Trophoblast cell (in vitro differentiated cells and primary cell): ENCODE measurements around the gene NFIX.
"Not testable (repeated sequence)": the region's sequence is repeated elsewhere in the genome, so short reads cannot be mapped to it uniquely, and the experiment has no call there.

Experiments used
- DNase-seq, 2 donors: peaks; one replicate each; pipeline ENCODE4 v3.0.0-alpha.2; 2016
- H2AFZ ChIP-seq: 2 replicates; pipeline ENCODE4 v1.6.1; 2013; ENCODE audit warnings: low read length, moderate library complexity, mild to moderate bottlenecking; ENCODE audit not compliant: insufficient read depth, poor library complexity
- H2AK5ac ChIP-seq: 2 replicates; pipeline ENCODE4 v1.6.1; 2013; ENCODE audit warnings: mild to moderate bottlenecking, low read length
- H2BK120ac ChIP-seq: 2 replicates; pipeline ENCODE4 v1.6.1; 2013; ENCODE audit warnings: low read length, mild to moderate bottlenecking, moderate library complexity; ENCODE audit not compliant: insufficient read depth, poor library complexity
- H2BK12ac ChIP-seq: 2 replicates; pipeline ENCODE4 v1.6.1; 2013; ENCODE audit warnings: mild to moderate bottlenecking, low read length, moderate library complexity
- H2BK5ac ChIP-seq: 2 replicates; pipeline ENCODE4 v1.6.1; 2013; ENCODE audit warnings: low read length, low read depth, moderate library complexity, mild to moderate bottlenecking; ENCODE audit not compliant: poor library complexity
- H3K14ac ChIP-seq: 2 replicates; pipeline ENCODE4 v1.6.1; 2013; ENCODE audit warnings: mild to moderate bottlenecking, low read length
- H3K18ac ChIP-seq: 2 replicates; pipeline ENCODE4 v1.6.1; 2013; ENCODE audit warnings: mild to moderate bottlenecking, low read length
- H3K23ac ChIP-seq: 2 replicates; pipeline ENCODE4 v1.6.1; 2013; ENCODE audit warnings: low read length
- H3K27ac ChIP-seq: 2 replicates; pipeline ENCODE4 v1.5.1; 2013; ENCODE audit warnings: low read depth, mild to moderate bottlenecking, inconsistent platforms, low read length, moderate library complexity
- H3K27me3 ChIP-seq: 2 replicates; pipeline ENCODE4 v1.6.1; 2013; ENCODE audit warnings: inconsistent platforms, mild to moderate bottlenecking, low read length, moderate library complexity; ENCODE audit not compliant: insufficient read depth
- H3K36me3 ChIP-seq, 2 experiments: 1 replicate in 1 of 2; 2 replicates in 1 of 2; pipeline ENCODE4 v1.6.1; 2013; ENCODE audit warnings: low read length in 2 of 2, mild to moderate bottlenecking in 2 of 2, moderate library complexity in 1 of 2; ENCODE audit not compliant: insufficient read depth in 2 of 2, control insufficient read depth in 1 of 2
- H3K4ac ChIP-seq: 2 replicates; pipeline ENCODE4 v1.6.1; 2013; ENCODE audit warnings: low read depth, mild to moderate bottlenecking, low read length, moderate library complexity
- H3K4me1 ChIP-seq, 2 experiments: 1 replicate in 1 of 2; 2 replicates in 1 of 2; pipeline ENCODE4 v1.6.1; 2013; ENCODE audit warnings: low read length in 2 of 2, mild to moderate bottlenecking in 2 of 2, moderate library complexity in 1 of 2; ENCODE audit not compliant: insufficient read depth in 2 of 2, control insufficient read depth in 1 of 2
- H3K4me2 ChIP-seq: 2 replicates; pipeline ENCODE4 v1.6.1; 2013; ENCODE audit warnings: inconsistent platforms, mild to moderate bottlenecking, low read length, moderate library complexity
- H3K4me3 ChIP-seq: 2 replicates; pipeline ENCODE4 v1.5.1; 2013; ENCODE audit warnings: mild to moderate bottlenecking, low read depth, low read length, inconsistent platforms
- H3K79me1 ChIP-seq: one replicate; pipeline ENCODE4 v1.6.1; 2013; ENCODE audit warnings: low read length
- H3K79me2 ChIP-seq: 2 replicates; pipeline ENCODE4 v1.6.1; 2013; ENCODE audit warnings: low read length, mild to moderate bottlenecking; ENCODE audit not compliant: control insufficient read depth, insufficient read depth, poor library complexity
- H3K9ac ChIP-seq: 2 replicates; pipeline ENCODE4 v1.6.1; 2013; ENCODE audit warnings: mild to moderate bottlenecking, low read length
- H3K9me3 ChIP-seq: 2 replicates; pipeline ENCODE4 v1.6.1; 2013; ENCODE audit warnings: low read depth, mild to moderate bottlenecking, control low read depth, inconsistent platforms, low read length; ENCODE audit not compliant: insufficient read depth
- H4K12ac ChIP-seq: 2 replicates; pipeline ENCODE4 v1.6.1; 2013; ENCODE audit warnings: low read depth, mild to moderate bottlenecking, low read length, moderate library complexity
- H4K8ac ChIP-seq: 2 replicates; pipeline ENCODE4 v1.6.1; 2013; ENCODE audit warnings: low read depth, mild to moderate bottlenecking, low read length, moderate library complexity
- H4K91ac ChIP-seq: one replicate; pipeline ENCODE4 v1.6.1; 2013; ENCODE audit warnings: low read depth, mild to moderate bottlenecking, low read length, moderate library complexity
- WGBS: extraction: QIAGEN DNeasy Blood & Tissue Kit; methylation state at CpG from one replicate; pipeline ENCODE4 v1.1.7; 2013; ENCODE audit warnings: missing lambda C conversion rate; ENCODE audit not compliant: insufficient read length, insufficient coverage; ENCODE audit errors: extremely low coverage; 5-methylcytosine and 5-hydroxymethylcytosine counted together

Gene NFIX

GRCh38 chr19:12956446-12957388 is 38.6 kb upstream of the NFIX start, which contains the start of gene GADD45GIP1:
Gene GADD45GIP1 (minus strand): TSS chr19:12957223. CDS start chr19:12957212, 11 bp downstream.
- Histone ChIP-seq H3K36me3 (peaks cover 26 to 30% of the 10 kb centered on the region in 2 experiments), H4K91ac (peak within 1 kb of the TSS; percentile 93), H3K18ac (peak within 1 kb of the TSS; percentile 43), H2BK120ac (peak within 1 kb of the TSS; percentile 1), H2AFZ (peak within 1 kb of the TSS; percentile 44), H3K27me3 (no peaks in the 10 kb centered on the region), H2BK5ac (peak within 1 kb of the TSS; percentile 91), H2BK12ac (no peak within 1 kb of the TSS), H2AK5ac (peak within 1 kb of the TSS; percentile 19), H3K9ac (peak within 1 kb of the TSS; percentile 96), H3K4me3 (peak within 1 kb of the TSS; percentile 97), H3K9me3 (peaks cover 2% of the 10 kb centered on the region), H3K23ac (no peak within 1 kb of the TSS), H3K79me2 (peaks cover 5% of the 10 kb centered on the region), H3K79me1 (peaks cover 6% of the 10 kb centered on the region), H3K4me1 (peaks cover 4 to 7% of the 10 kb centered on the region in 2 experiments), H3K14ac (peak within 1 kb of the TSS; percentile 61), H4K12ac (peak within 1 kb of the TSS; percentile 78), H4K8ac (peak within 1 kb of the TSS; percentile 77), H3K27ac (peak within 1 kb of the TSS; percentile 91), H3K4ac (peak within 1 kb of the TSS; percentile 96), H3K4me2 (peak within 1 kb of the TSS; percentile 90)
- DNase-seq: peak; percentile 65 to 83
- WGBS: no CpG with 5 or more reads among the region's 84 CpGs

DNA sequence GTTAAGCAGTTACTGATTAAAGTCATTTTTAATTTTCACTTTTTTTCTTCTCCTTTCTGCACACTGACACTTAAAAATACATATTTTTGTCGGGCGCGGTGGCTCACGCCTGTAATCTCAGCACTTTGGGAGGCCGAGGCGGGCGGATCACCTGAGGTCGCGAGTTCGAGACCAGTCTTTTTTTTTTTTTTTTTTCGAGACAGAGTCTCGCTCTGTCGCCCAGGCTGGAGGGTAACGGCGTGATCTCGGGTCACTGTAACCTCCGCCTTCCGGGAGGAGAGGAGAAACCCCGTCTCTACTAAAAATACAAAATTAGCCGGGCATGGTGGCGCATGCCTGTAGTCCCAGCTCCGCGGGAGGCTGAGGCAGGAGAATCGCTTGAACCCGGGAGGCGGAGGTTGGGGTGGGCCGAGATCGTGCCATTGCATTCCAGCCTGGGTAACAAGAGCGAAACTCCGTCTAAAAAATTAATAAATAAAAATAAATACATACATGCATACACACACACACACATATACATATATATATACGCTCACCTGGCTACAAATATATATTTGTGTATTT is 37.8 kb upstream of the NFIX start:
- Histone ChIP-seq H4K8ac (peak overlapping the region; percentile 77), H3K4me2 (peak overlapping the region; percentile 90), H4K12ac (peak overlapping the region; percentile 78), H3K36me3 (peaks cover 20 to 23% of the 10 kb centered on the region in 2 experiments), H2AFZ (peak overlapping the region; percentile 44), H4K91ac (peak overlapping the region; percentile 93)
- not testable (repeated sequence) for H3K4me1 ChIP-seq, H3K23ac ChIP-seq, H3K4ac ChIP-seq, H3K9ac ChIP-seq, H3K18ac ChIP-seq, H2BK5ac ChIP-seq, DNase-seq, H2AK5ac ChIP-seq, H3K4me3 ChIP-seq, H3K79me2 ChIP-seq, H3K9me3 ChIP-seq, H3K27me3 ChIP-seq, H3K14ac ChIP-seq, H2BK12ac ChIP-seq, H3K79me1 ChIP-seq, H2BK120ac ChIP-seq, H3K27ac ChIP-seq
- no CpG with 5 or more reads among the region's 31 CpGs for WGBS

DNA sequence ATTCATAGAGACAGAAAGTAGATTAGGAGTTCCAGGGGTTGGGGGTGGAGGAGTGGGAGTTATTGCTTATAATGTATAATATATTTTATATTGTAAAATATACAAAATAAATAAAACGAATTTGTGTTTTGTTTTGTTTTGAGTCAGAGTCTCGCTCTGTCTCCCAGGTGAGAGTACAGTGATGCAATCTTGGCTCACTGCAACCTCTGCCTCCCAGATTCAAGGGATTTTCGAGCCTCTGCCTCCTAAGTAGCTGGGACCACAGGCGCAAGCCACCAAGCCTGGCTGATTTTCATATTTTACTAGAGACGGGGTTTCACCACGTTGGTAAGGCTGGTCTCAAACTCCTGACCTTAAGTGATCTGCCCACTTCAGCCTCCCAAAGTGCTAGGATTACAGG is 35.8 kb upstream of the NFIX start:
- H3K23ac ChIP-seq: no peak overlapping the region
- H3K4me3 ChIP-seq: no peak overlapping the region
- H3K36me3 ChIP-seq: peaks cover under 1 to 4% of the 10 kb centered on the region in 2 experiments
- no peak overlapping the region for H2BK12ac ChIP-seq
- no peak for DNase-seq
- H3K9me3 ChIP-seq: peaks cover 2% of the 10 kb centered on the region
- H3K14ac ChIP-seq: no peak overlapping the region
- WGBS: no CpG with 5 or more reads among the region's 6 CpGs
- H3K4me1 ChIP-seq: peaks cover 4 to 7% of the 10 kb centered on the region in 2 experiments
- no peak overlapping the region for H2AFZ ChIP-seq
- no peaks in the 10 kb centered on the region for H3K27me3 ChIP-seq
- peaks cover 6% of the 10 kb centered on the region for H3K79me1 ChIP-seq
- no peak overlapping the region for H2BK120ac ChIP-seq
- no peak overlapping the region for H3K9ac ChIP-seq
- H4K91ac ChIP-seq: no peak overlapping the region
- no peak overlapping the region for H3K4me2 ChIP-seq
- H3K4ac ChIP-seq: no peak overlapping the region
- H2BK5ac ChIP-seq: no peak overlapping the region
- no peak overlapping the region for H4K8ac ChIP-seq
- no peak overlapping the region for H4K12ac ChIP-seq
- no peak overlapping the region for H3K18ac ChIP-seq
- H3K27ac ChIP-seq: no peak overlapping the region
- peaks cover 5% of the 10 kb centered on the region for H3K79me2 ChIP-seq
- H2AK5ac ChIP-seq: no peak overlapping the region

- H3K4ac ChIP-seq: no peak overlapping the region
- peak overlapping the region; percentile 99 for H2AFZ ChIP-seq
- H3K79me2 ChIP-seq: no peaks in the 10 kb centered on the region
- H3K27ac ChIP-seq: no peak overlapping the region
- H2BK5ac ChIP-seq: peak overlapping the region; percentile 44
- no peak overlapping the region for H3K9ac ChIP-seq
- peak overlapping the region; percentile 92 for H2BK12ac ChIP-seq
- H3K4me1 ChIP-seq: peaks cover 3 to 4% of the 10 kb centered on the region in 2 experiments
- peak overlapping the region; percentile 71 for H4K91ac ChIP-seq
- no peaks in the 10 kb centered on the region for H3K9me3 ChIP-seq
- peak overlapping the region; percentile 77 for H4K8ac ChIP-seq
- WGBS: no CpG with 5 or more reads among the region's 34 CpGs
- no peak overlapping the region for H2AK5ac ChIP-seq
- peak; percentile 77 to 90 for DNase-seq
- H3K4me3 ChIP-seq: peak overlapping the region; percentile 13
- peak overlapping the region; percentile 56 for H3K4me2 ChIP-seq
- no peaks in the 10 kb centered on the region for H3K27me3 ChIP-seq
- H3K36me3 ChIP-seq: no peaks in the 10 kb centered on the region
- peaks cover 6% of the 10 kb centered on the region for H3K79me1 ChIP-seq
- peak overlapping the region; percentile 60 for H3K14ac ChIP-seq
- peak overlapping the region; percentile 93 for H4K12ac ChIP-seq
- peak overlapping the region; percentile 68 for H3K18ac ChIP-seq
- H3K23ac ChIP-seq: no peak overlapping the region
- H2BK120ac ChIP-seq: no peak overlapping the region
Observed at GRCh38 chr19:12965017-12965811, 30.1 kb upstream of the NFIX start.
